Activated CD8-positive, alpha-beta T cell treated with anti-CD3 and anti-CD28 coated beads, Interleukin-2, amount 10 ng/mL, durations not matched to agents 7 days and 5 days (primary cell): Measurements from ENCODE around the gene PRELP. TPM values are rescaled to one million over a fixed set of nuclear protein-coding genes. Genes with fewer than 3 reads are reported as not detected.

Experiments
- ATAC-seq: fragments of 150-1000 bp; cut with Tn5 transposase; one replicate; pipeline ENCODE4 v1.10.0; 2021; ENCODE audit warnings: moderate library complexity
- CTCF ChIA-PET: fragments of 350-600 bp; sonication (Branson Sonifier 250); formaldehyde crosslinking; loops from one replicate; lab custom pipeline; 2021; ENCODE audit warnings: antibody characterized with exemption; lab: Charles Lee
- POLR2A ChIA-PET: fragments of 350-600 bp; sonication (Branson Sonifier 250); formaldehyde crosslinking; loops from one replicate; lab custom pipeline; 2021; ENCODE audit warnings: antibody characterized with exemption; lab: Charles Lee
- DNase-seq: peaks from one replicate; pipeline ENCODE4 v3.0.0-alpha.2; 2020
- H3K27ac Mint-ChIP-seq: one replicate; pipeline ENCODE4 v1.8.0; 2021; ENCODE audit warnings: mild to moderate bottlenecking, mixed read lengths
- H3K27me3 Mint-ChIP-seq: one replicate; pipeline ENCODE4 v1.8.0; 2021; ENCODE audit warnings: low read depth, mixed read lengths
- H3K36me3 Mint-ChIP-seq: one replicate; pipeline ENCODE4 v1.8.0; 2021; ENCODE audit warnings: low read depth, mixed read lengths
- H3K4me1 Mint-ChIP-seq: one replicate; pipeline ENCODE4 v1.8.0; 2021; ENCODE audit warnings: low read depth, mixed read lengths
- H3K4me3 Mint-ChIP-seq: one replicate; pipeline ENCODE4 v1.8.0; 2021; ENCODE audit warnings: mild to moderate bottlenecking, mixed read lengths
- H3K9me3 Mint-ChIP-seq: one replicate; pipeline ENCODE4 v1.8.0; 2022; ENCODE audit warnings: mixed read lengths; ENCODE audit not compliant: insufficient read depth
- total RNA-seq, 2 experiments: library from RNA; stranded (reverse); gene quantifications; one replicate each; pipeline ENCODE4 v1.2.3, GENCODE V29; 2021

PRELP gene
- total RNA-seq: not detected

GRCh38 chr1:203475012-203475981, at the start of gene PRELP:
Gene PRELP (plus strand): TSS chr1:203475806. CDS start chr1:203483185, 7,379 bp downstream.
- H3K36me3 Mint-ChIP-seq: no peaks in the 10 kb centered on the region
- ChIA-PET CTCF (interaction anchor here (1.4 to 4.8 kb wide), 5 partner anchors 9 to 206 kb away, joined by 3 to 48 read pairs (median 22); no protein-coding TSS in a partner anchor), POLR2A (no interaction called here)
- H3K27ac Mint-ChIP-seq: no peak within 1 kb of the TSS
- H3K27me3 Mint-ChIP-seq: peaks cover 15% of the 10 kb centered on the region
- no peak for ATAC-seq
- no peak within 1 kb of the TSS for H3K4me3 Mint-ChIP-seq
- H3K9me3 Mint-ChIP-seq: no peaks in the 10 kb centered on the region
- no peak for DNase-seq
- peaks cover 2% of the 10 kb centered on the region for H3K4me1 Mint-ChIP-seq

GRCh38 chr1:203426366-203426765, 49.2 kb upstream of the PRELP start:
- H3K27me3 Mint-ChIP-seq: peaks cover 23% of the 10 kb centered on the region
- H3K9me3 Mint-ChIP-seq: no peaks in the 10 kb centered on the region
- H3K36me3 Mint-ChIP-seq: no peaks in the 10 kb centered on the region
- no peak for DNase-seq
- no peak for ATAC-seq
- CTCF ChIA-PET: no interaction called here
- POLR2A ChIA-PET: no interaction called here
- no peaks in the 10 kb centered on the region for H3K4me1 Mint-ChIP-seq
- no peak overlapping the region for H3K27ac Mint-ChIP-seq
- H3K4me3 Mint-ChIP-seq: no peak overlapping the region

- POLR2A ChIA-PET: no interaction called here
- CTCF ChIA-PET: no interaction called here
These were observed 48.7 kb upstream of the PRELP start for GRCh38 chr1:203426870-203427269.

GRCh38 chr1:203427451-203427850, 48.2 kb upstream of the PRELP start:
- Mint-ChIP-seq H3K9me3 (no peaks in the 10 kb centered on the region), H3K4me3 (no peak overlapping the region), H3K27ac (no peak overlapping the region), H3K36me3 (no peaks in the 10 kb centered on the region), H3K4me1 (no peaks in the 10 kb centered on the region), H3K27me3 (peaks cover 23% of the 10 kb centered on the region)
- POLR2A ChIA-PET: no interaction called here
- DNase-seq (no peak), ATAC-seq (no peak)
- CTCF ChIA-PET: no interaction called here

More at GRCh38 chr1:203426870-203427269, 48.7 kb upstream of the PRELP start:
- DNase-seq: no peak
- ATAC-seq: no peak
- no peak overlapping the region for H3K4me3 Mint-ChIP-seq
- no peaks in the 10 kb centered on the region for H3K9me3 Mint-ChIP-seq
- H3K27me3 Mint-ChIP-seq: peaks cover 23% of the 10 kb centered on the region
- H3K36me3 Mint-ChIP-seq: no peaks in the 10 kb centered on the region
- no peak overlapping the region for H3K27ac Mint-ChIP-seq
- H3K4me1 Mint-ChIP-seq: no peaks in the 10 kb centered on the region

GRCh38 chr1:203428981-203429599, 46.5 kb upstream of the PRELP start:
- ChIA-PET POLR2A (no interaction called here), CTCF (no interaction called here)
- no peak for ATAC-seq
- H3K36me3 Mint-ChIP-seq: no peaks in the 10 kb centered on the region
- no peak overlapping the region for H3K4me3 Mint-ChIP-seq
- no peak for DNase-seq
- H3K27ac Mint-ChIP-seq: no peak overlapping the region
- H3K9me3 Mint-ChIP-seq: no peaks in the 10 kb centered on the region
- peaks cover 23% of the 10 kb centered on the region for H3K27me3 Mint-ChIP-seq
- no peaks in the 10 kb centered on the region for H3K4me1 Mint-ChIP-seq

GRCh38 chr1:203435615-203436014, 40.0 kb upstream of the PRELP start:
- Mint-ChIP-seq H3K4me3 (no peak overlapping the region), H3K4me1 (no peaks in the 10 kb centered on the region), H3K27ac (no peak overlapping the region), H3K36me3 (no peaks in the 10 kb centered on the region), H3K27me3 (peaks cover 17% of the 10 kb centered on the region), H3K9me3 (no peaks in the 10 kb centered on the region)
- ATAC-seq (no peak), DNase-seq (no peak)
- CTCF ChIA-PET: no interaction called here
- POLR2A ChIA-PET: no interaction called here

- no peaks in the 10 kb centered on the region for H3K4me1 Mint-ChIP-seq
These were observed 37.8 kb upstream of the PRELP start for GRCh38 chr1:203437696-203438315.

GRCh38 chr1:203439131-203439730, 36.4 kb upstream of the PRELP start:
- H3K27me3 Mint-ChIP-seq: peaks cover 21% of the 10 kb centered on the region
- H3K27ac Mint-ChIP-seq: no peak overlapping the region
- H3K36me3 Mint-ChIP-seq: no peaks in the 10 kb centered on the region
- DNase-seq (no peak), ATAC-seq (no peak)
- no peaks in the 10 kb centered on the region for H3K4me1 Mint-ChIP-seq
- ChIA-PET POLR2A (no interaction called here), CTCF (no interaction called here)
- no peaks in the 10 kb centered on the region for H3K9me3 Mint-ChIP-seq
- no peak overlapping the region for H3K4me3 Mint-ChIP-seq

More at GRCh38 chr1:203437696-203438315, 37.8 kb upstream of the PRELP start:
- ATAC-seq (no peak), DNase-seq (no peak)
- Mint-ChIP-seq H3K36me3 (no peaks in the 10 kb centered on the region), H3K9me3 (no peaks in the 10 kb centered on the region), H3K27me3 (peaks cover 19% of the 10 kb centered on the region), H3K4me3 (no peak overlapping the region), H3K27ac (no peak overlapping the region)
- ChIA-PET POLR2A (no interaction called here), CTCF (no interaction called here)

- DNase-seq: no peak
- H3K36me3 Mint-ChIP-seq: no peaks in the 10 kb centered on the region
- CTCF ChIA-PET: interaction anchor here (0.9 to 1.2 kb wide), 2 partner anchors 47 to 174 kb away, joined by 3 to 4 read pairs; no protein-coding TSS in a partner anchor
- no peaks in the 10 kb centered on the region for H3K9me3 Mint-ChIP-seq
- ATAC-seq: no peak
- H3K4me1 Mint-ChIP-seq: no peaks in the 10 kb centered on the region
- H3K27ac Mint-ChIP-seq: no peak overlapping the region
- no peak overlapping the region for H3K4me3 Mint-ChIP-seq
- POLR2A ChIA-PET: no interaction called here
- H3K27me3 Mint-ChIP-seq: peaks cover 22% of the 10 kb centered on the region
These were observed 34.8 kb upstream of the PRELP start for GRCh38 chr1:203440771-203441170.

- CTCF ChIA-PET: no interaction called here
- ATAC-seq: no peak
- Mint-ChIP-seq H3K36me3 (no peaks in the 10 kb centered on the region), H3K4me1 (no peaks in the 10 kb centered on the region), H3K9me3 (no peaks in the 10 kb centered on the region), H3K27me3 (peaks cover 27% of the 10 kb centered on the region), H3K27ac (no peak overlapping the region), H3K4me3 (no peak overlapping the region)
- DNase-seq: no peak
- POLR2A ChIA-PET: no interaction called here
These were observed 33.8 kb upstream of the PRELP start for GRCh38 chr1:203441766-203442165.

- peaks cover 31% of the 10 kb centered on the region for H3K27me3 Mint-ChIP-seq
- H3K4me3 Mint-ChIP-seq: no peak overlapping the region
- DNase-seq (no peak), ATAC-seq (no peak)
- CTCF ChIA-PET: interaction anchor here (1.8 kb wide), 1 partner anchor 175 kb away, joined by 4 read pairs; no protein-coding TSS in a partner anchor
- H3K4me1 Mint-ChIP-seq: no peaks in the 10 kb centered on the region
- no peak overlapping the region for H3K27ac Mint-ChIP-seq
- POLR2A ChIA-PET: interaction anchor here (0.6 kb wide), 1 partner anchor 1581 kb away, joined by 6 read pairs; no protein-coding TSS in a partner anchor
- H3K36me3 Mint-ChIP-seq: no peaks in the 10 kb centered on the region
- H3K9me3 Mint-ChIP-seq: no peaks in the 10 kb centered on the region
These were observed 32.8 kb upstream of the PRELP start for GRCh38 chr1:203442821-203443220.
